GM10248 (cell line): ENCODE data around the gene GLT6D1.

Experiments
- CTCF ChIA-PET: fragments of 300-600 bp; sonication (Branson Sonifier 250); formaldehyde crosslinking; extraction: SDS; loops from one replicate; lab custom pipeline; 2021; ENCODE audit warnings: antibody characterized with exemption; lab: Yijun Ruan, JAX
- POLR2A ChIA-PET: fragments of 350-650 bp; sonication (Branson Sonifier 250); formaldehyde crosslinking; extraction: SDS; loops from one replicate; lab custom pipeline; 2020; ENCODE audit warnings: antibody characterized with exemption; lab: Yijun Ruan, JAX
- DNase-seq: peaks from one replicate; pipeline ENCODE4 v3.0.0; 2012; ENCODE audit errors: extremely low spot score
- TF ChIP-seq, protein P1 (sequence below): IDR thresholded peaks from 2 replicates; pipeline ENCODE4 v1.5.1; 2012; ENCODE audit warnings: mild to moderate bottlenecking, low read depth; ENCODE audit errors: extremely low read depth, missing control alignments, control extremely low read depth

GLT6D1 gene

DNA sequence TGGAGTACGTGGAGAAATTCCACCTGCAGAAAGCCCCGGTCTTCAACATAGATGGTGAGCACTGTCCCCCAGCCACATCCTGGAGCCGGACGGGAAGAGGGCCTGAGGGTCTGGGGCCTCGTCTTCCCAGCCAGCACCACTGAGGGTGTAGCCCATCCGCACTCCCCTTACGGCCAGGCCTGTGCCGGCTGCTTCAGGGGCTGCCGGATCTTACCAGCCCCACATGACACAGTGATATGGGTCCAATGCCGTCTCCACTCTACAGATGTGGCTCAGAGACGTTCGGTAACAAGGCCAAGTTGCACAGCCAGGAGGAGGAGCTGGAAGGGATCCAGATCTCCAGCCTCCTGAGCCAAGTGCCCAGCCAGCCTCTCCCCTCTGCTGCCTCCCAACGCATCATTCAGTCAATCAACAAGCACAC is 21.3 kb downstream of the GLT6D1 start:
- POLR2A ChIA-PET, result no interaction called here
- CTCF ChIA-PET, result no interaction called here

DNA sequence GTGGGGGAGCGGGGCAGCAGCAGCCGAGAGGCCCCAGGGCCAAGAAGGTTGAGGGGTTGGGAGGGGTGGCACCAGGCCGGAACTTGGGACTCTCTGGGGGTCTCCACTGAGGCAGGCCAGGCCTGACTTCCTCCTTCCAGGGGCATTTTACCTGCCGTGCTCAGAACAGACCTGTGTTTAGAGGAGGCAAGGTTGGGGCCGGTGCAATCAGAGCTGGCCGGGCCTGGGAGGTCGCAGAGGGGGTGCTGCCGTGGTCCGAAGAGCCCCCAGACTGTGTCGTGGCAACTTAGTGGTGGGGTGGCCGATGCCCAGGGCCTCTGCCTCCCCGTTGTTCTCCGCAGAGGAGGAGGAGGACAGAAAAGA is 21.8 kb downstream of the GLT6D1 start:
- no peak for DNase-seq
- TF ChIP-seq, protein P1, sequence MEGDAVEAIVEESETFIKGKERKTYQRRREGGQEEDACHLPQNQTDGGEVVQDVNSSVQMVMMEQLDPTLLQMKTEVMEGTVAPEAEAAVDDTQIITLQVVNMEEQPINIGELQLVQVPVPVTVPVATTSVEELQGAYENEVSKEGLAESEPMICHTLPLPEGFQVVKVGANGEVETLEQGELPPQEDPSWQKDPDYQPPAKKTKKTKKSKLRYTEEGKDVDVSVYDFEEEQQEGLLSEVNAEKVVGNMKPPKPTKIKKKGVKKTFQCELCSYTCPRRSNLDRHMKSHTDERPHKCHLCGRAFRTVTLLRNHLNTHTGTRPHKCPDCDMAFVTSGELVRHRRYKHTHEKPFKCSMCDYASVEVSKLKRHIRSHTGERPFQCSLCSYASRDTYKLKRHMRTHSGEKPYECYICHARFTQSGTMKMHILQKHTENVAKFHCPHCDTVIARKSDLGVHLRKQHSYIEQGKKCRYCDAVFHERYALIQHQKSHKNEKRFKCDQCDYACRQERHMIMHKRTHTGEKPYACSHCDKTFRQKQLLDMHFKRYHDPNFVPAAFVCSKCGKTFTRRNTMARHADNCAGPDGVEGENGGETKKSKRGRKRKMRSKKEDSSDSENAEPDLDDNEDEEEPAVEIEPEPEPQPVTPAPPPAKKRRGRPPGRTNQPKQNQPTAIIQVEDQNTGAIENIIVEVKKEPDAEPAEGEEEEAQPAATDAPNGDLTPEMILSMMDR, result no peak
- ChIA-PET CTCF (interaction anchor here (1.1 kb wide), 1 partner anchor 23 kb away, joined by 3 read pairs; no protein-coding TSS in a partner anchor), POLR2A (no interaction called here)

More for the DNA sequence above, 21.3 kb downstream of the GLT6D1 start:
- no peak for DNase-seq
- TF ChIP-seq, protein P1, result no peak

DNA sequence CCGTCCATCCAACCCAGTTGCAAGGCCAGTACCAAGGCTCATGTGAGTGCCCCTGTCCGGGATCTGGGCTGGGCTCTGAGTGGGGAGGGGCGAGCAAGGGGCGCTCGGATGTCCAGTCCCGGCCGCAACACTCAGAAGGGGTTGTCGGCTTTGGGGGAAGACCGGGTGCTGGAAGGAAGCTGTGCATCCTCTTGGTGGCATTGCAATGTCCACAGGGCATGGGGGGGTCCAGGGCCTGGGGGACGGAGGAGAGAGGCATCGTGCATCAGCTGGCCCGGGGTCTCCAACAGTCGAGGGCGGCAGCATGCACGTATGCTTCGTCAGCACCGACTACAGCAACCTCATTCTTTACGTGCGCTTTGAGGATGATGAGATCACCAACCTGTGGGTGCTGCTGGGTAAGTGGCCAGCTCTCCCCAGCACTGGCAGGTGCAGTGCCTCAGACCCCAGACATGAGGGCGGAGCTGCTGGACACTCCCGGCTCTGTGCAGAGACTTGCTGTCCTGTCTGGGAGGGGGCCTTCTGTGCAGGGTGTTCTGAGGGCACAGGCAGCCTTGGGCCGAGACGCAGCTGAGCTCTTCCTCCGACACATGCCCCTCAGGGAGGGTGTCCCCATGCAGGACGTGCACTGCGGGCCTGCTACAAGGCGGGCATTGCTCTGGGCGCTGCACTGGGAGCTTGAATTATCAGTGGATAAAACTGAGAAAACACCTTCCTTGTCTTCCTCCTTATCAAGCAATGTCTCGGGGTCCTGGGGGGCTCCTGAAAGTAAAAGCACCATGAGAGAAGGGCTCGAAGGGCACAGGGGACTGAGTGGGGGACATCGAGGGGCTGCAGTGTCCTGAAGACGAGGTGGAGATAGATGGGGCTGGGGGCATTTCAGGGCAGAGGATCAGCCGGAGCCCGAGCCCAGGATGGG is 22.5 kb downstream of the GLT6D1 start:
- ChIA-PET POLR2A (no interaction called here), CTCF (interaction anchor here (1.1 kb wide), 1 partner anchor 22 kb away, joined by 3 read pairs; no protein-coding TSS in a partner anchor)
- DNase-seq, result no peak
- TF ChIP-seq, protein P1, result no peak

DNA sequence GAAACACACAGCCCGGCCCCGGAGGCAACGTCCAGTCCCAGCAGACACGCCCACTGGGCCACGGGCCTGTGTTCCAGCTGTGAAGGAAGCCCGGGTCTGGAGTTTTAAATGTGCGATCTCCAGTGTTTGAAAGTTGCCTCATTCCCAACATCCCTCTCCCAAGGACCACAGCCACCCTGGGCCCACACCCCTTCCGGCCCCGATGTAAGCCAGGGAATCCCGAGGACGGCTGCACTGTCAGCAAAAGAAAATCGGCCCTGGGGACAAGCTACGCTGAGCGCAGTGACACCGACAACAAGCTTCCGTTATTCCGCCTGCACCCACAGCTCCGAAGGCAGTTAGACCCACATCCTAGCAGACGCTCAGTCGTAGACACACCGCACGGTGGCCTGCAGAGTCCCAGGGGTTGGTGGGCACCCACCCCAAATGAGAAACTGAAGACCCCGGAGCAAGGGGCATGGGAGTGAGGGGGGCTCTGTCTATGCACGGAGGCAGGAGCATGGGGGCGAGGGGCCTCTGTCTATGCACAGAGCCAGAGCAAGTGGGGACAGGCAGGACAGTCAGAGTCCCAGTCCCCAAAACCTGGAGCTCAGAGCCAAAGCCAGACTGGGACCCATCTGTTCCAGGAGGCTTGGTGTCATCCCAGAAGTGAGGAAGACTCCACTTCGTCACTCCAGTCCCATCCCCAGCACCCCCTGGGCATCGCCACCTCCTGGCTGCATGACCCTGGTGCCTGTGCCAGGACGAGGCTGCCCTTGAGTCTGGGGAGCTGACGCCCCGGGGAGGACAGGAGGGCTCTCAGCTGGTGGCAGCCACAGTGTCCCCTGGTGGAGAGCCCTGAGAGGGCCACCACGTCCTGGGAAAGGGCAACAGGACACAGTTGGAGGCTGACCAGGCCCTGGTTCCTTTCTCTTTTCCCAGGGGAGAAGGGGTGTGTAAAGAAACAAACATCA is 23.4 kb downstream of the GLT6D1 start:
- ChIA-PET POLR2A (no interaction called here), CTCF (interaction anchor here (1.1 kb wide), 1 partner anchor 21 kb away, joined by 3 read pairs; no protein-coding TSS in a partner anchor)
- no peak for DNase-seq
- TF ChIP-seq, protein P1, result no peak

DNA sequence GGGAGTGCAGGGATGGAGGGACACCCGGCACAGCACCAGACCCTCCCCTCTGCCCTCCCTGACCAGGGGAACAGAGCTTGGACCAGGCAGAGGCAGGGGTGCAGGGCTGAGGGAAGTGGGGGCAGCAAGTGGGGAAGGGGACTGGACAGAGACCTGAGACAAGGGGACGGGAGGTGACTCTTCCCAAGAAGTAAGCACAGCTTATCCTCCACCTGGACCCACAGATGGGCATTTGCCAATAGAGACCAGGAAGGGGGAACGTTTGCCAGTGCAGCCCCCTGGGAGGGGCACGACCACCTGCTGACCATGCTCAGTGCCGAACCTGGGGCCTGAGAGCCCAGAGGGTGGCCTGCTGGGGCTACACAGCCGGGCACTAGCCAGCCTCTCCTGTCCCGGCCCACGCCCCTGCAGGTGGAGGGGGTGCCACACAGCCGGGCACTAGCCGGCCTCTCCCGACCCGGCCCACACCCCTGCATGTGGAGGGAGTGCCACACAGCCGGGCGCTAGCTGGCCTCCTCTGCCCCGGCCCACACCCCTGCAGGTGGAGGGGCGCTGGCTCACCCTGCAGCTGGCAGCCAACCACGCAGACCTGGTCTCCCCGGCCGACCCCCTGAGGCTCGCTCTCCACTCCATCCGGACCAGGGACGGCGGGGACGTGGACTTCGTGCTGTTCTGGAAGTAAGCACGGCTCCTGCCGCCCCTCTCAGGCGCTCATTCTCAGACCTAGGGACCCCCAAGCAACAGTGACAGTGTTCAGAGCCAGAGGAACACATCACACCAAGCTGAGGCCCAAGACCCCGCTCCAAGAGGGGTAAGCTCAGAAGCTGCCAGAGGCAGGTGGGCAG is 24.3 kb downstream of the GLT6D1 start:
- CTCF ChIA-PET, result interaction anchor here (1.6 kb wide), 1 partner anchor 22 kb away, joined by 3 read pairs; no protein-coding TSS in a partner anchor
- no peak for DNase-seq
- TF ChIP-seq, protein P1, result no peak
- POLR2A ChIA-PET, result no interaction called here
